ENCODE results near the gene EPHA2.

DNA sequence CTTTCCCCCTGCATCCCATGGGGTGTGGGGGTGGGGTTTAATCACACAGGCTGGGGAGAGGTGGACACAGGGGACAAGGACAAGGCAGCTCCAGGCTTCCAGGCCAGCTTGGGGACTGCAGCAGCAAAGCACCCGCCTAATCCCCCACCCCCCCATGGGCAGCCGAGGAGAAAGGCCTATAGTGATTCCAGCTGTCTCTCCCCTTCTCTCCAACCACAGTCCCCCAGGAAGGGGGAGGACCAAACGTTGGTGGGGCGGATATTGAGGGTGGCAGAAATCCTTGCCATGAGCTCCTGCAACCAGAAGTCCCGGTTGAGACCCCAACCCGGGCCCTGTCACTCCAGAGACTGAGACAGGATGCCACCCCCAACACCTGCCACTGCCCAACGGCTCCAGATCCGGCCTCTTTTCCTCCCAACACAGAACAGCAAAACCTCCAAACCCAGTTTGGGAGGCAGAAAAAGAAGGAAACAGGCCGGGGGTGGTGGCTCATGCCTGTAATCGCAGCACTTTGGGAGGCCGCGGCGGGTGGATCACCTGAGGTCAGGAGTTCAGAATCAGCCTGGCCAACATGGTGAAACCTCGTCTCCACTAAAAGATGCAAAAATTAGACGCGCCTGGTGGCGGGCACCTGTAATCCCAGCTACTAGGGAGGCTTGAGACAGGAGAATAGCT lies 1.7 kb downstream of the EPHA2 start:
- TF ChIP-seq POLR2AphosphoS5 (IDR thresholded peaks at IDR 0.05; ENCODE audit: insufficient read depth, low read depth, low read length) (no peak), EZH2 (IDR thresholded peaks at IDR 0.05; ENCODE audit: borderline replicate concordance, low read depth, low read length, severe bottlenecking) (no peak), POLR2A (IDR thresholded peaks at IDR 0.05; ENCODE audit: low read depth, low read length) (no peak)

Data from endothelial cell of umbilical vein (primary cell).